Cardiac fibroblast (primary cell): ENCODE measurements around the gene PCGF3.

Experiments used
- DNase-seq, 2 donors: peaks; one replicate each; pipeline versions ENCODE4 v3.0.0 to v3.0.0-alpha.2; 2010; ENCODE audit warnings: low read depth in 2 of 2
- H3K4me3 ChIP-seq, 2 donors: replicated peaks in 1 of 2; 1 replicate in 1 of 2; 2 replicates in 1 of 2; pipeline ENCODE4 v1.5.1; 2011; ENCODE audit warnings: low read depth in 2 of 2, low read length in 2 of 2, mild to moderate bottlenecking in 2 of 2, moderate library complexity in 1 of 2
- TF ChIP-seq, protein P1 (sequence below): IDR thresholded peaks from one replicate; pipeline ENCODE4 v1.5.1; 2011; ENCODE audit warnings: low read depth, mild to moderate bottlenecking, low read length, inconsistent platforms

The PCGF3 gene

DNA sequence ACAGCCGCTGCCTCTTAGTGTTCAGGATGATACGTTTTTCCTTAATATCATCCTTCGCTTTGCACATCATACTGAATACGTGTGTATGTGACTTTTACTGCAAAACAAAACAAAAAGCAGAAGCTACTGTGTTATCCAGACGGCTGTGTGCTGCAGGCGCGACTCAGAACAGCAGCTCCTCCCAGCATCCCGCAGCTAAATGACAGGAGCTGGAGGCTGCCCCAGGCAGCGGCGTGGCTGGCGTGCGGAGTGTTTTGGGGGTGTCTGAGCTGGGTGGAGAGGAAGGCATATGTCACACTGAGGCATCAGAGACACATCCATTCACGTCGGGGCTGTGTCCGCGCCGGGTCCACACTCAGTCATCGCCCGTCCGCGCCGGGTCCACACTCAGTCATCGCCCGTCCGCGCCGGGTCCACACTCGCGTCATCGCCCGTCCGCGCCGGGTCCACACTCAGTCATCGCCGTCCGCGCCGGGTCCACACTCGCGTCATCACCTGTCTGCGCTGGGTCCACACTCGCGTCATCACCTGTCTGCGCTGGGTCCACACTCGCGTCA is 16.6 kb downstream of the PCGF3 start:
- no peak for DNase-seq
- H3K4me3 ChIP-seq, result no peak overlapping the region
- TF ChIP-seq, protein P1, sequence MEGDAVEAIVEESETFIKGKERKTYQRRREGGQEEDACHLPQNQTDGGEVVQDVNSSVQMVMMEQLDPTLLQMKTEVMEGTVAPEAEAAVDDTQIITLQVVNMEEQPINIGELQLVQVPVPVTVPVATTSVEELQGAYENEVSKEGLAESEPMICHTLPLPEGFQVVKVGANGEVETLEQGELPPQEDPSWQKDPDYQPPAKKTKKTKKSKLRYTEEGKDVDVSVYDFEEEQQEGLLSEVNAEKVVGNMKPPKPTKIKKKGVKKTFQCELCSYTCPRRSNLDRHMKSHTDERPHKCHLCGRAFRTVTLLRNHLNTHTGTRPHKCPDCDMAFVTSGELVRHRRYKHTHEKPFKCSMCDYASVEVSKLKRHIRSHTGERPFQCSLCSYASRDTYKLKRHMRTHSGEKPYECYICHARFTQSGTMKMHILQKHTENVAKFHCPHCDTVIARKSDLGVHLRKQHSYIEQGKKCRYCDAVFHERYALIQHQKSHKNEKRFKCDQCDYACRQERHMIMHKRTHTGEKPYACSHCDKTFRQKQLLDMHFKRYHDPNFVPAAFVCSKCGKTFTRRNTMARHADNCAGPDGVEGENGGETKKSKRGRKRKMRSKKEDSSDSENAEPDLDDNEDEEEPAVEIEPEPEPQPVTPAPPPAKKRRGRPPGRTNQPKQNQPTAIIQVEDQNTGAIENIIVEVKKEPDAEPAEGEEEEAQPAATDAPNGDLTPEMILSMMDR, result no peak

DNA sequence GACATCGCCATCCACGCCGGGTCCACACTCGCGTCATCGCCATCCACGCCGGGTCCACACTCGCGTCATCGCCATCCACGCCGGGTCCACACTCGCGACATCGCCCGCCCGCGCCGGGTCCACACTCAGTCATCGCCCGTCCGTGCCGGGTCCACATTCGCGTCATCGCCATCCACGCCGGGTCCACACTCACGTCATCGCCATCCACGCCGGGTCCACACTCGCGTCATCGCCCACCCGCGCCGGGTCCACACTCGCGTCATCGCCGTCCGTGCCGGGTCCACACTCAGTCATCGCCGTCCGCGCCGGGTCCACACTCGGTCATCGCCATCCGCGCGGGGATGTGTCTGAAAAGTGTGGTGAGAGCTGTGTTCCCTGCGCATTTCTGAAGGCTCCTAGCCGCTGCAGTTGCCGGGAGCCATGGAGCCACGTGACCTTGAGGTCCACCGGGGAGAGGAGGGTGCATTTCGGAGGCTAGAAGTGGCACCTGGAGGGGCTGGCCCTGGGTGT is 17.3 kb downstream of the PCGF3 start:
- DNase-seq, result no peak
- H3K4me3 ChIP-seq, result no peak overlapping the region
- TF ChIP-seq, protein P1, result no peak

GRCh38 chr4:723751-724530 is 18.3 kb downstream of the PCGF3 start:
- no peak overlapping the region for H3K4me3 ChIP-seq
- no peak for DNase-seq
- TF ChIP-seq, protein P1, result no peak

DNA sequence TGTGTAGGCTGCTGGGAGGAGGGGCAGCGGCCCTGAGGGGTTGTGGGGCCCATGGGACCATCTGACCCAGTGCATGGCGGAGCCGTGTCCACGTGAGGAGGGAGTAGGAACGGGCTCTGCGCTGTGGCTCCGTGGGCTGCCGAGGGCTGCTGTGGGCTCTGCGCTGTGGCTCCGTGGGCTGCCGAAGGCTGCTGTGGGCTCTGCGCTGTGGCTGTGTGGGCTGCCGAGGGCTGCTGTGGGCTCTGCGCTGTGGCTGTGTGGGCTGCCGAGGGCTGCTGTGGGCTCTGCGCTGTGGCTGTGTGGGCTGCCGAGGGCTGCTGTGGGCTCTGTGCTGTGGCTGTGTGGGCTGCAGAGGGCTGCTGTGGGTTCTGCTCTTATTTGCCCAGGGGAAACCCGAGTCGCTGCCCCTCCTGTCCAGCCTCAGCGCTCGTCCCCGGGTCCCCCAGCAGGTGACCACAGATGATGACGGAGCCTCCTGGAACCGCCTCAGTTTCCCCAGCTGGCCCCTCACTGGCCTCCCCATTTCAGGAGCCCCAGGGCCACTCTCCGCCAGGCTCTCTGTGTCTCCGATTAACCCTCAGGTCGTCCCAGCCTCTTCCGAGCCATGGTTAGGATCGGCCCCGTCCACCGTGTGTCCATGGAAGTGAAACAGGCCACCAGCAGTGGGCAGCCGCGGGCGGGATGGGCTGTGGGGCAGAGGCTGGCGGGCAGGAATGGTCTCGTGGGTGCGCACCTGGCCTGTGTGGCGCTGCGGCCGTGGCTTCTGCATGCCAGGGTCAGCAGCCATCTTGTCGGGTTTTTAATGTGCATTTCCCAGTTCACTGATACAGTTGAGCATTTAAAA is 20.0 kb downstream of the PCGF3 start:
- TF ChIP-seq, protein P1, result no peak
- H3K4me3 ChIP-seq, result no peak overlapping the region
- no peak for DNase-seq

DNA sequence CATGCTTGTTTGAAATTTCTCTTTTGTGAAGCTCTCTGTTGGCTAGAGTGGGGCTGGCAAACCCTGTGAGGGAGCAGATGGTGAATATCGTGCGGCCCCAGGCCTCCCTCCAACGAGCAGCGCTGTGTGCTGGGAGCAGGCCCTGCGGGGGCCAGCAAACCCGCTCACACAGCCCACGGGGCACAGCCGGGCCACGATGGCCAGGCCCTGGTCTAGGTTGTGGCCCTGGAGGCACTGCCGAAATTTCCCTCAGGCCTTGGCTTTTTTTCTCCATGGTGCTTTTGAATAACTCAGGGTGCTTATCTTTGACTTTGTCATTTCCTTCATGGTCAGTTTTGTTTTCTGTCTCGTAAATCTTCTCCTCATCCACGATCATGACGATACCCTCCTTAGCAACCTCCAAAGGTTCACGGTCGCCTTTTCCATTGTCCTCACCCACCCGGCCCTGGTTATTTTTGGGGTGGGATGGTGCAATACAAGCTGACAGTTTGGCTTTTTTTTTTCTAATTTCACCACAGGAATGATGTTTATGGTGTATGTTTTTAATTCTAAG is 20.7 kb downstream of the PCGF3 start:
- H3K4me3 ChIP-seq, result peak overlapping the region in 1 of 2 donors; percentile 18
- peak; percentile 68 to 73 for DNase-seq
- TF ChIP-seq, protein P1, result no peak

GRCh38 chr4:726838-727237 is 21.2 kb downstream of the PCGF3 start:
- no peak for DNase-seq
- no peak overlapping the region for H3K4me3 ChIP-seq
- TF ChIP-seq, protein P1, result no peak
